Choroid plexus epithelial cell (primary cell): ENCODE results near the gene ACOT11.

Source experiments
- DNase-seq: peaks from one replicate; pipeline ENCODE4 v3.0.0-alpha.2; 2010; ENCODE audit warnings: low read depth
- H3K4me3 ChIP-seq: 2 replicates; pipeline ENCODE4 v1.5.1; 2011; ENCODE audit warnings: low read depth, mild to moderate bottlenecking, control low read depth, low read length, moderate library complexity
- CTCF ChIP-seq: conservative IDR thresholded peaks from 2 replicates; pipeline ENCODE4 v1.5.1; 2011; ENCODE audit warnings: low read depth, mild to moderate bottlenecking, control low read depth, inconsistent platforms, low read length, moderate library complexity

ACOT11 gene

GRCh38 chr1:54581621-54582035 is 33.6 kb downstream of the ACOT11 start:
- no peak for TF ChIP-seq CTCF
- peak; percentile 53 for DNase-seq
- H3K4me3 ChIP-seq: no peak overlapping the region

GRCh38 chr1:54582566-54583306 is 34.7 kb downstream of the ACOT11 start:
- DNase-seq: no peak
- TF ChIP-seq CTCF: no peak
- no peak overlapping the region for H3K4me3 ChIP-seq

- H3K4me3 ChIP-seq: no peak overlapping the region
- DNase-seq: no peak
- no peak for TF ChIP-seq CTCF
Measured at GRCh38 chr1:54583307-54583686, 35.3 kb downstream of the ACOT11 start.

GRCh38 chr1:54583871-54584270 is 35.8 kb downstream of the ACOT11 start:
- DNase-seq: no peak
- no peak overlapping the region for H3K4me3 ChIP-seq
- no peak for TF ChIP-seq CTCF

GRCh38 chr1:54584575-54584974 is 36.5 kb downstream of the ACOT11 start:
- no peak overlapping the region for H3K4me3 ChIP-seq
- no peak for DNase-seq
- no peak for TF ChIP-seq CTCF

- no peak for TF ChIP-seq CTCF
- no peak overlapping the region for H3K4me3 ChIP-seq
- DNase-seq: no peak
Measured at GRCh38 chr1:54585181-54586066, 37.4 kb downstream of the ACOT11 start.
